SK-N-SH (cell line): ENCODE measurements around the gene PPP1R15B. TPM values are rescaled to one million over a fixed set of nuclear protein-coding genes. Genes with fewer than 3 reads are reported as not detected.

Experiments
- CTCF ChIA-PET: fragments of 300-600, 350-600 bp; formaldehyde crosslinking; extraction: SDS; loops from one replicate; lab custom pipeline; 2021; lab: Yijun Ruan, JAX
- POLR2A ChIA-PET: fragments of 350-600 bp; sonication (Branson Sonifier 250); formaldehyde crosslinking; extraction: SDS; loops from one replicate; lab custom pipeline; 2020; ENCODE audit warnings: antibody characterized with exemption, inconsistent platforms; lab: Yijun Ruan, JAX
- DNase-seq: peaks from one replicate; pipeline ENCODE4 v3.0.0; 2012
- H2AFZ ChIP-seq: fragments of 200-600 bp; sonication (generic); 2 replicates; pipeline ENCODE4 v1.8.1; 2016; ENCODE audit warnings: antibody characterized with exemption, mild to moderate bottlenecking, low read depth
- H3F3A ChIP-seq: fragments of 200-600 bp; sonication (generic); replicated peaks from 2 replicates; pipeline ENCODE3; 2016; ENCODE audit warnings: antibody characterized with exemption, mild to moderate bottlenecking; ENCODE audit not compliant: insufficient read depth
- H3K27ac ChIP-seq, 2 experiments: fragments of 200-500 bp in 1 of 2; fragments of 200-600 bp in 1 of 2; sonication (Bioruptor generic) in 1 of 2; sonication (generic), shearing (Covaris generic) in 1 of 2; 2 replicates each; pipeline versions ENCODE4 v1.5.1 to v1.6.1; 2014 to 2016; ENCODE audit warnings: low read depth in 2 of 2, inconsistent platforms in 1 of 2, low read length in 1 of 2, mild to moderate bottlenecking in 1 of 2, mixed read lengths in 1 of 2
- H3K27me3 ChIP-seq: fragments of 200-600 bp; sonication (generic), shearing (Covaris generic); 2 replicates; pipeline ENCODE4 v1.6.1; 2016; ENCODE audit warnings: mixed run types; ENCODE audit not compliant: insufficient read depth
- H3K36me3 ChIP-seq, 2 experiments: fragments of 200-500 bp in 1 of 2; fragments of 200-600 bp in 1 of 2; sonication (Bioruptor generic) in 1 of 2; sonication (generic) in 1 of 2; replicated peaks in 1 of 2; 2 replicates each; pipeline versions ENCODE3 to v1.5.1; 2014 to 2016; ENCODE audit warnings: low read length in 1 of 2, mild to moderate bottlenecking in 1 of 2; ENCODE audit not compliant: insufficient read depth in 2 of 2, control insufficient read depth in 1 of 2
- H3K4me1 ChIP-seq, 2 experiments: fragments of 200-500 bp in 1 of 2; fragments of 200-600 bp in 1 of 2; sonication (Bioruptor generic) in 1 of 2; sonication (generic), shearing (Covaris generic) in 1 of 2; 2 replicates each; pipeline versions ENCODE4 v1.5.1 to v1.6.1; 2014 to 2016; ENCODE audit warnings: low read depth in 1 of 2, low read length in 1 of 2, mixed run types in 1 of 2; ENCODE audit not compliant: insufficient read depth in 2 of 2, control insufficient read depth in 1 of 2
- H3K4me2 ChIP-seq: fragments of 200-600 bp; sonication (generic), shearing (Covaris generic); 2 replicates; pipeline ENCODE4 v1.6.1; 2017; ENCODE audit warnings: mixed run types
- H3K4me3 ChIP-seq, 2 experiments: fragments of 200-500 bp in 1 of 2; fragments of 200-600 bp in 1 of 2; sonication (Bioruptor generic) in 1 of 2; sonication (generic), shearing (Covaris generic) in 1 of 2; 2 replicates each; pipeline versions ENCODE4 v1.5.1 to v1.8.1; 2014 to 2016; ENCODE audit warnings: low read depth in 2 of 2, inconsistent platforms in 1 of 2, low read length in 1 of 2, mild to moderate bottlenecking in 1 of 2, mixed read lengths in 1 of 2, moderate library complexity in 1 of 2
- H3K79me2 ChIP-seq: fragments of 200-600 bp; sonication (generic); 2 replicates; pipeline ENCODE4 v1.8.1; 2017; ENCODE audit warnings: mild to moderate bottlenecking; ENCODE audit not compliant: insufficient read depth
- H3K9ac ChIP-seq: fragments of 200-600 bp; sonication (generic); 2 replicates; pipeline ENCODE4 v1.6.1; 2017; ENCODE audit warnings: mixed run types
- H3K9me2 ChIP-seq: fragments of 200-600 bp; sonication (generic); 2 replicates; pipeline ENCODE4 v1.6.1; 2017; ENCODE audit warnings: mixed run types
- H3K9me3 ChIP-seq: fragments of 200-600 bp; sonication (generic); 2 replicates; pipeline ENCODE4 v1.6.1; 2017; ENCODE audit warnings: mixed run types, mild to moderate bottlenecking, moderate library complexity
- H4K20me1 ChIP-seq: fragments of 200-600 bp; sonication (generic); 2 replicates; pipeline ENCODE4 v1.6.1; 2017; ENCODE audit warnings: mild to moderate bottlenecking, mixed run types; ENCODE audit not compliant: insufficient read depth
- CHD2 ChIP-seq: fragments of 150-350 bp; IDR thresholded peaks from 2 replicates; pipeline ENCODE4 v1.6.1; 2018; ENCODE audit warnings: low read length; ENCODE audit not compliant: partially characterized antibody
- FOSL2 ChIP-seq: IDR thresholded peaks from 2 replicates; pipeline ENCODE4 v1.4.0; 2012; ENCODE audit warnings: low read depth, mild to moderate bottlenecking, moderate library complexity, borderline replicate concordance
- FOXJ3 ChIP-seq: sonication (generic); formaldehyde crosslinking; IDR thresholded peaks from 2 replicates; pipeline ENCODE4 v1.5.1; 2020; ENCODE audit warnings: mild to moderate bottlenecking, missing genetic modification reagents
- GATA2 ChIP-seq: sonication (generic); formaldehyde crosslinking; IDR thresholded peaks from 2 replicates; pipeline ENCODE4 v1.5.0; 2020; ENCODE audit warnings: mild to moderate bottlenecking, missing genetic modification reagents
- NFIC ChIP-seq: IDR thresholded peaks from 2 replicates; pipeline ENCODE4 v1.4.0; 2012; ENCODE audit warnings: borderline replicate concordance
- RXRA ChIP-seq: IDR thresholded peaks from 2 replicates; pipeline ENCODE4 v1.4.0; 2012; ENCODE audit warnings: low read depth, mild to moderate bottlenecking, borderline replicate concordance
- SIN3A ChIP-seq: IDR thresholded peaks from 2 replicates; pipeline ENCODE4 v1.6.1; 2012; ENCODE audit warnings: low read depth, mild to moderate bottlenecking, low read length, moderate library complexity, borderline replicate concordance
- YY1 ChIP-seq: IDR thresholded peaks from 2 replicates; pipeline ENCODE4 v1.4.0; 2012; ENCODE audit warnings: low read depth, mild to moderate bottlenecking
- WGBS: methylation state at CpG from one replicate; pipeline ENCODE4 v1.1.6; 2017; ENCODE audit warnings: low lambda C conversion rate; 5-methylcytosine and 5-hydroxymethylcytosine counted together
- polyA plus RNA-seq, 3 experiments: library from polyadenylated mRNA; depleted of rRNA; stranded (reverse); fragments of >200 nt; gene quantifications; 2 replicates each; pipeline ENCODE4 v1.2.3, GENCODE V29; 2012
- TF ChIP-seq, protein P1 (sequence below): IDR thresholded peaks from 2 replicates; pipeline ENCODE4 v1.6.1; 2012; ENCODE audit warnings: mild to moderate bottlenecking, low read depth, low read length, moderate library complexity
- TF ChIP-seq, protein P2 (sequence below): IDR thresholded peaks from 2 replicates; pipeline ENCODE4; 2012

Gene PPP1R15B
- polyA plus RNA-seq, 1 of the 3 experiments (the other 2 are of a cell fraction), result 12.1 TPM

- TF ChIP-seq SIN3A (peak; percentile 84; the same call in 1 of the 2 replicates), CHD2 (no peak), RXRA (no peak), FOSL2 (peak; percentile 99), NFIC (peak; percentile 97)
- TF ChIP-seq, protein P1, sequence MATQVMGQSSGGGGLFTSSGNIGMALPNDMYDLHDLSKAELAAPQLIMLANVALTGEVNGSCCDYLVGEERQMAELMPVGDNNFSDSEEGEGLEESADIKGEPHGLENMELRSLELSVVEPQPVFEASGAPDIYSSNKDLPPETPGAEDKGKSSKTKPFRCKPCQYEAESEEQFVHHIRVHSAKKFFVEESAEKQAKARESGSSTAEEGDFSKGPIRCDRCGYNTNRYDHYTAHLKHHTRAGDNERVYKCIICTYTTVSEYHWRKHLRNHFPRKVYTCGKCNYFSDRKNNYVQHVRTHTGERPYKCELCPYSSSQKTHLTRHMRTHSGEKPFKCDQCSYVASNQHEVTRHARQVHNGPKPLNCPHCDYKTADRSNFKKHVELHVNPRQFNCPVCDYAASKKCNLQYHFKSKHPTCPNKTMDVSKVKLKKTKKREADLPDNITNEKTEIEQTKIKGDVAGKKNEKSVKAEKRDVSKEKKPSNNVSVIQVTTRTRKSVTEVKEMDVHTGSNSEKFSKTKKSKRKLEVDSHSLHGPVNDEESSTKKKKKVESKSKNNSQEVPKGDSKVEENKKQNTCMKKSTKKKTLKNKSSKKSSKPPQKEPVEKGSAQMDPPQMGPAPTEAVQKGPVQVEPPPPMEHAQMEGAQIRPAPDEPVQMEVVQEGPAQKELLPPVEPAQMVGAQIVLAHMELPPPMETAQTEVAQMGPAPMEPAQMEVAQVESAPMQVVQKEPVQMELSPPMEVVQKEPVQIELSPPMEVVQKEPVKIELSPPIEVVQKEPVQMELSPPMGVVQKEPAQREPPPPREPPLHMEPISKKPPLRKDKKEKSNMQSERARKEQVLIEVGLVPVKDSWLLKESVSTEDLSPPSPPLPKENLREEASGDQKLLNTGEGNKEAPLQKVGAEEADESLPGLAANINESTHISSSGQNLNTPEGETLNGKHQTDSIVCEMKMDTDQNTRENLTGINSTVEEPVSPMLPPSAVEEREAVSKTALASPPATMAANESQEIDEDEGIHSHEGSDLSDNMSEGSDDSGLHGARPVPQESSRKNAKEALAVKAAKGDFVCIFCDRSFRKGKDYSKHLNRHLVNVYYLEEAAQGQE, result no peak
- TF ChIP-seq, all 33 proteins: peak for 15
These were observed 27.0 kb upstream of the PPP1R15B start (continued) for GRCh38 chr1:204438628-204439027.

- peaks cover 0 to 26% of the 10 kb centered on the region in 2 experiments for H3K36me3 ChIP-seq
- POLR2A ChIA-PET, result interaction anchor here (2.9 kb wide), 1 partner anchor 55 kb away, joined by 11 read pairs; no protein-coding TSS in a partner anchor
- no peaks in the 10 kb centered on the region for H4K20me1 ChIP-seq
- peak overlapping the region; percentile 51 for H3K9ac ChIP-seq
- 63% methylated on average over 7 of the region's 8 CpGs for WGBS
- no peaks in the 10 kb centered on the region for H3K9me3 ChIP-seq
- H3F3A ChIP-seq, result peaks cover 17% of the 10 kb centered on the region
- H3K9me2 ChIP-seq, result no peaks in the 10 kb centered on the region
- no peaks in the 10 kb centered on the region for H3K27me3 ChIP-seq
- CTCF ChIA-PET, result interaction anchor here (0.7 to 35.1 kb wide), 5 partner anchors 9 to 370 kb away, joined by 3 to 1005 read pairs (median 5); partner anchors contain the start of gene PIK3C2B
- peak overlapping the region; percentile 43; the same call in 1 of the 2 replicates for H2AFZ ChIP-seq
- DNase-seq, result peak; percentile 55
- peak overlapping the region; percentile 87 to 96 for H3K27ac ChIP-seq
- H3K4me3 ChIP-seq, result no peak overlapping the region
- H3K4me1 ChIP-seq, result peaks cover 15 to 22% of the 10 kb centered on the region in 2 experiments
- TF ChIP-seq, protein P2, sequence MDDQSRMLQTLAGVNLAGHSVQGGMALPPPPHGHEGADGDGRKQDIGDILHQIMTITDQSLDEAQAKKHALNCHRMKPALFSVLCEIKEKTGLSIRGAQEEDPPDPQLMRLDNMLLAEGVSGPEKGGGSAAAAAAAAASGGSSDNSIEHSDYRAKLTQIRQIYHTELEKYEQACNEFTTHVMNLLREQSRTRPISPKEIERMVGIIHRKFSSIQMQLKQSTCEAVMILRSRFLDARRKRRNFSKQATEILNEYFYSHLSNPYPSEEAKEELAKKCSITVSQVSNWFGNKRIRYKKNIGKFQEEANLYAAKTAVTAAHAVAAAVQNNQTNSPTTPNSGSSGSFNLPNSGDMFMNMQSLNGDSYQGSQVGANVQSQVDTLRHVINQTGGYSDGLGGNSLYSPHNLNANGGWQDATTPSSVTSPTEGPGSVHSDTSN, result no peak
- no peak for TF ChIP-seq RXRA
- no peak for TF ChIP-seq FOXJ3 (CRISPR knock-in tag)
- TF ChIP-seq GATA2 (CRISPR knock-in tag), result peak; percentile 21; the same call in 1 of the 2 replicates
- peak; percentile 4 for TF ChIP-seq CHD2
- TF ChIP-seq YY1, result no peak
- no peaks in the 10 kb centered on the region for H3K79me2 ChIP-seq
- H3K4me2 ChIP-seq, result peak overlapping the region; percentile 49; the same call in 1 of the 2 replicates
These were observed 26.4 kb upstream of the PPP1R15B start for GRCh38 chr1:204437796-204438570.
